IMR-90 (cell line): ENCODE measurements around the gene TRAPPC4. TPM values are rescaled to one million over a fixed set of nuclear protein-coding genes. Genes with fewer than 3 reads are reported as not detected.

Experiments
- ATAC-seq: fragments of 200-7000 bp; cut with Tn5 transposase; 2 replicates; pipeline ENCODE4 v1.9.1; 2020; ENCODE audit warnings: low read depth, mild to moderate bottlenecking, moderate library complexity
- BruUV-seq: library from RNA; stranded (reverse); fragments of 400-500 nt; replicated peaks from 2 replicates; lab custom pipeline; 2021; lab: Mats Ljungman, UMichigan
- CTCF ChIA-PET: fragments of 300-600 bp; formaldehyde crosslinking; extraction: SDS; loops from one replicate; lab custom pipeline; 2021; ENCODE audit warnings: antibody characterized with exemption; lab: Yijun Ruan, JAX
- POLR2A ChIA-PET: fragments of 300-600 bp; sonication (Branson Sonifier 250); formaldehyde crosslinking; loops from one replicate; lab custom pipeline; 2022; ENCODE audit warnings: antibody characterized with exemption; ENCODE audit not compliant: unreplicated experiment; lab: Charles Lee
- DNase-seq: peaks from one replicate; pipeline ENCODE4 v3.0.0; 2013
- H2AFZ ChIP-seq: replicated peaks from 2 replicates; pipeline ENCODE3; 2013; ENCODE audit warnings: low read length, mild to moderate bottlenecking; ENCODE audit not compliant: poor library complexity
- H2AK5ac ChIP-seq: 2 replicates; pipeline ENCODE4 v1.6.1; 2013; ENCODE audit warnings: low read depth, low read length, inconsistent platforms
- H2AK9ac ChIP-seq: replicated peaks from 2 replicates; pipeline ENCODE3; 2013; ENCODE audit warnings: mild to moderate bottlenecking, low read depth, low read length, moderate library complexity; ENCODE audit not compliant: poor library complexity
- H2BK120ac ChIP-seq: 2 replicates; pipeline ENCODE4 v1.6.1; 2013; ENCODE audit warnings: low read depth, low read length, inconsistent platforms
- H2BK15ac ChIP-seq: 3 replicates; pipeline ENCODE4 v1.6.1; 2013; ENCODE audit warnings: low read depth, low read length, inconsistent platforms
- H2BK20ac ChIP-seq: 2 replicates; pipeline ENCODE4 v1.6.1; 2013; ENCODE audit warnings: low read depth, mild to moderate bottlenecking, inconsistent platforms, low read length, moderate library complexity
- H2BK5ac ChIP-seq: 2 replicates; pipeline ENCODE4 v1.6.1; 2013; ENCODE audit warnings: mild to moderate bottlenecking, low read depth, low read length, inconsistent platforms; ENCODE audit not compliant: poor library complexity, severe bottlenecking
- H3K14ac ChIP-seq: replicated peaks from 2 replicates; pipeline ENCODE4 v1.6.1; 2013; ENCODE audit warnings: low read depth, low read length, inconsistent platforms
- H3K18ac ChIP-seq: 2 replicates; pipeline ENCODE4 v1.6.1; 2013; ENCODE audit warnings: low read depth, low read length, control low read depth
- H3K23ac ChIP-seq: 2 replicates; pipeline ENCODE4 v1.6.1; 2013; ENCODE audit warnings: low read depth, low read length, inconsistent platforms
- H3K27ac ChIP-seq: 2 replicates; pipeline ENCODE4 v1.5.1; 2013; ENCODE audit warnings: mild to moderate bottlenecking, control low read depth, low read length; ENCODE audit not compliant: insufficient read depth
- H3K27me3 ChIP-seq: 2 replicates; pipeline ENCODE4 v1.6.1; 2013; ENCODE audit warnings: low read length; ENCODE audit not compliant: control insufficient read depth, insufficient read depth
- H3K36me3 ChIP-seq: 2 replicates; pipeline ENCODE4 v1.6.1; 2013; ENCODE audit warnings: low read length, mixed read lengths; ENCODE audit not compliant: control insufficient read depth, insufficient read depth
- H3K4ac ChIP-seq: 2 replicates; pipeline ENCODE4 v1.6.1; 2013; ENCODE audit warnings: low read depth, low read length, inconsistent platforms
- H3K4me1 ChIP-seq: 2 replicates; pipeline ENCODE4 v1.6.1; 2013; ENCODE audit warnings: low read length, mixed read lengths; ENCODE audit not compliant: control insufficient read depth, insufficient read depth
- H3K4me2 ChIP-seq: 2 replicates; pipeline ENCODE4 v1.6.1; 2013; ENCODE audit warnings: low read depth, mild to moderate bottlenecking, control low read depth, low read length, moderate library complexity
- H3K4me3 ChIP-seq: 2 replicates; pipeline ENCODE4 v1.5.1; 2013; ENCODE audit warnings: low read depth, mild to moderate bottlenecking, control low read depth, low read length, moderate library complexity; ENCODE audit not compliant: insufficient read depth
- H3K56ac ChIP-seq: 2 replicates; pipeline ENCODE4 v1.6.1; 2013; ENCODE audit warnings: low read length, inconsistent platforms; ENCODE audit not compliant: insufficient read depth; ENCODE audit errors: extremely low read depth
- H3K79me1 ChIP-seq, 2 experiments: 2 replicates each; pipeline ENCODE4 v1.6.1; 2013; ENCODE audit warnings: low read length in 2 of 2, inconsistent platforms in 1 of 2, low read depth in 1 of 2
- H3K9ac ChIP-seq: 2 replicates; pipeline ENCODE4 v1.6.1; 2013; ENCODE audit warnings: low read depth, low read length, control low read depth
- H3K9me1 ChIP-seq: 2 replicates; pipeline ENCODE4 v1.6.1; 2013; ENCODE audit warnings: low read length, inconsistent platforms; ENCODE audit not compliant: insufficient read depth
- H3K9me3 ChIP-seq: 2 replicates; pipeline ENCODE4 v1.6.1; 2013; ENCODE audit warnings: low read length; ENCODE audit not compliant: control insufficient read depth, insufficient read depth
- H4K20me1 ChIP-seq: 2 replicates; pipeline ENCODE4 v1.6.1; 2013; ENCODE audit warnings: low read length, inconsistent platforms; ENCODE audit not compliant: insufficient read depth
- H4K5ac ChIP-seq: 2 replicates; pipeline ENCODE4 v1.6.1; 2013; ENCODE audit warnings: mild to moderate bottlenecking, low read depth, low read length, control low read depth
- H4K8ac ChIP-seq, 2 experiments: 2 replicates each; pipeline ENCODE4 v1.6.1; 2013; ENCODE audit warnings: low read depth in 2 of 2, low read length in 2 of 2, control low read depth in 1 of 2, inconsistent platforms in 1 of 2
- H4K91ac ChIP-seq: 2 replicates; pipeline ENCODE4 v1.6.1; 2013; ENCODE audit warnings: low read depth, low read length, inconsistent platforms; ENCODE audit not compliant: insufficient read depth
- CHD1 ChIP-seq: IDR thresholded peaks from 2 replicates; pipeline ENCODE4 v1.6.1; 2012; ENCODE audit warnings: low read depth, low read length, improper control_type of control experiment
- MAZ ChIP-seq: IDR thresholded peaks from 2 replicates; pipeline ENCODE4 v1.6.1; 2012; ENCODE audit warnings: low read depth, mild to moderate bottlenecking, low read length, improper control_type of control experiment, moderate library complexity, borderline replicate concordance
- NFE2L2 ChIP-seq: fragments of 150-350 bp; IDR thresholded peaks from 2 replicates; pipeline ENCODE4 v1.6.1; 2016; ENCODE audit warnings: low read depth, mild to moderate bottlenecking, low read length
- RFX5 ChIP-seq: IDR thresholded peaks from 2 replicates; pipeline ENCODE4 v1.8.0; 2012; ENCODE audit warnings: low read depth, mild to moderate bottlenecking, low read length, moderate library complexity
- dilution Hi-C: fragments of 300-500 bp; cut with HindIII; formaldehyde crosslinking; loops from one replicate; pipeline ENCODE4 v1.14.3; 2018; ENCODE audit warnings: low sequenced_read_pairs; ENCODE audit not compliant: unreplicated experiment
- in situ Hi-C: fragments of 300-500 bp; cut with MboI; formaldehyde crosslinking; loops from 3 replicates; pipeline ENCODE4 v1.14.3; 2019; ENCODE audit warnings: low sequenced_read_pairs, inconsistent platforms, mixed read lengths
- intact Hi-C: fragments of 100-400 bp; cut with micrococcal nuclease; formaldehyde crosslinking; loops from 2 replicates; pipeline ENCODE4 v1.10.0; 2022
- polyA plus RNA-seq, 3 experiments: library from polyadenylated mRNA; depleted of rRNA; stranded (reverse); fragments of >200 nt; gene quantifications; 2 replicates each; pipeline ENCODE4 v1.2.3, GENCODE V29; 2012; ENCODE audit warnings: low replicate concordance in 1 of 3
- total RNA-seq: library from RNA; depleted of rRNA; stranded (reverse); fragments of >200 nt; gene quantifications from 2 replicates; pipeline ENCODE4 v1.2.3, GENCODE V29; 2012

TRAPPC4 gene
- total and polyA plus RNA-seq, 2 of the 4 experiments (the other 2 are of a cell fraction) = 102 to 162 TPM

- intact Hi-C loops = no loop called here
- no peak overlapping the region for H3K23ac ChIP-seq
These were observed 5.2 kb downstream of the TRAPPC4 start for GRCh38 chr11:119023741-119024140.

More at GRCh38 chr11:119023741-119024140, 5.2 kb downstream of the TRAPPC4 start:
- no peak overlapping the region for H3K4ac ChIP-seq
- H2BK120ac ChIP-seq = no peak overlapping the region
- CTCF ChIA-PET = no interaction called here
- no peak overlapping the region for H3K18ac ChIP-seq
- H3K14ac ChIP-seq = no peak overlapping the region
- H4K91ac ChIP-seq = no peak overlapping the region
- peaks cover 3% of the 10 kb centered on the region for H3K9me1 ChIP-seq
- no peak overlapping the region for H2AK9ac ChIP-seq
- H3K4me3 ChIP-seq = no peak overlapping the region
- no peak overlapping the region for H2BK5ac ChIP-seq
- TF ChIP-seq NFE2L2 (no peak), RFX5 (no peak), CHD1 (no peak), MAZ (no peak)
- H2BK20ac ChIP-seq = no peak overlapping the region
- dilution Hi-C loops = no loop called here
- H3K9me3 ChIP-seq = no peaks in the 10 kb centered on the region
- no peak overlapping the region for H3K9ac ChIP-seq
- ATAC-seq (no peak), DNase-seq (no peak)
- H4K5ac ChIP-seq = no peak overlapping the region
- H3K27ac ChIP-seq = no peak overlapping the region
- no peak overlapping the region for H3K56ac ChIP-seq
- H4K20me1 ChIP-seq = peaks cover 5% of the 10 kb centered on the region
- POLR2A ChIA-PET = no interaction called here
- H2AK5ac ChIP-seq = no peak overlapping the region
- no peaks in the 10 kb centered on the region for H3K27me3 ChIP-seq
- H3K36me3 ChIP-seq = peaks cover 27% of the 10 kb centered on the region
- no peak overlapping the region for H4K8ac ChIP-seq
- in situ Hi-C loops = no loop called here
- peaks cover 4% of the 10 kb centered on the region for H3K4me1 ChIP-seq
- H2BK15ac ChIP-seq = no peak overlapping the region
- H2AFZ ChIP-seq = no peak overlapping the region
- no TSS peak for BruUV-seq
- peaks cover 18 to 48% of the 10 kb centered on the region in 2 experiments for H3K79me1 ChIP-seq
- H3K4me2 ChIP-seq = no peak overlapping the region
